ENCODE results near the gene RNF187.

DNA sequence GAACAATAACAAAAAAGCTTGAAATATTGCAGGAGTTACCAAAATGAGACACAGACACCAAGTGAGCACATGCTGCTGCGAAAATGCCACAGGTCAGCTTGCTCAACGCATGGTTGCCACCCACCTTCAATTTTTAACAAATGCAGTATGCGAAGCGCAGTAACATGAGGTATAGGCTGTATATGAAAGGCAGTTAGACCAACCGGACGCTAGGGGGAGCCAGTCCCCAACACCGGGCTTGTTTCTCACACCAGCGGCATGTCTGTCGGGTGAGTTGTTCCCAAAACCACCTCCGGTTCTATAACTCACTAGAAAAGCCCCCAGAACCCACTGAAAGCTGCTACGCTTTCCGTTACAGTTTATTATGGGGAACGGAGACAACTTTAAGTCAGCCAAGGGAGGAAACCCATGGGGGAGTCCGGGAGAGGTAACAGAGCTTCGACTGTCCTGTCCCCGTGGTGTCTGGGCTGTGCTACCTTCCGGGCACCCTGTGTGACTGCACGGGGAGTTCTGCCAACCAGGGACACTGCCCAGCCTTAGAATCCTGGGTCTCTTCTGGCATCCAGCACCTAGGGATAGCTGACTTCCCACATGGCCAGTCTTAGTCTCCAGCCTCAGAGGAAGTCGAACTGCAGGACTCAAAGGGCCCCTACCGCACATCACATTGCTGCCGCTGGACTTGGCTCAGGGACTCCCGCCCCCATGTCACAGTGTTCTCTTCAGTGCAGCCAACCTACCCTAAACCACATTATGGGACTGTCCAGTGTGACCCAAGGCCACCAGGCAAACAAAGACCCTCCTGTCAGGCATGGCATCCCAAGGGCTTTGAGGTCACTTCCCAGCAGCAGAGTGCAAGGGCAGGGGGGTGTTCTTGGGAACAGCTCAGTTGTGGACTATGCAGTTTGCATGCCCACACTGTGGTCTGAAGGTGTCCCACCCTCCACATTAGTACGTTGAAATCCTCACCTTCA, 14.0 kb downstream of the RNF187 start:
- TF ChIP-seq, protein P1, sequence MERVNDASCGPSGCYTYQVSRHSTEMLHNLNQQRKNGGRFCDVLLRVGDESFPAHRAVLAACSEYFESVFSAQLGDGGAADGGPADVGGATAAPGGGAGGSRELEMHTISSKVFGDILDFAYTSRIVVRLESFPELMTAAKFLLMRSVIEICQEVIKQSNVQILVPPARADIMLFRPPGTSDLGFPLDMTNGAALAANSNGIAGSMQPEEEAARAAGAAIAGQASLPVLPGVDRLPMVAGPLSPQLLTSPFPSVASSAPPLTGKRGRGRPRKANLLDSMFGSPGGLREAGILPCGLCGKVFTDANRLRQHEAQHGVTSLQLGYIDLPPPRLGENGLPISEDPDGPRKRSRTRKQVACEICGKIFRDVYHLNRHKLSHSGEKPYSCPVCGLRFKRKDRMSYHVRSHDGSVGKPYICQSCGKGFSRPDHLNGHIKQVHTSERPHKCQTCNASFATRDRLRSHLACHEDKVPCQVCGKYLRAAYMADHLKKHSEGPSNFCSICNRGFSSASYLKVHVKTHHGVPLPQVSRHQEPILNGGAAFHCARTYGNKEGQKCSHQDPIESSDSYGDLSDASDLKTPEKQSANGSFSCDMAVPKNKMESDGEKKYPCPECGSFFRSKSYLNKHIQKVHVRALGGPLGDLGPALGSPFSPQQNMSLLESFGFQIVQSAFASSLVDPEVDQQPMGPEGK (CRISPR knock-in tag; IDR thresholded peaks at IDR 0.05; ENCODE audit: borderline replicate concordance): no peak
- no peak for TF ChIP-seq ZFP30 (CRISPR knock-in tag; IDR thresholded peaks at IDR 0.05)
- no peak for TF ChIP-seq TCF4 (CRISPR knock-in tag; IDR thresholded peaks at IDR 0.05; ENCODE audit: borderline replicate concordance)

Measured in SK-N-SH treated with all-trans-retinoic acid at 6 μM for 48 hours (cell line).